Measurements from ENCODE around the gene RASAL3.

DNA sequence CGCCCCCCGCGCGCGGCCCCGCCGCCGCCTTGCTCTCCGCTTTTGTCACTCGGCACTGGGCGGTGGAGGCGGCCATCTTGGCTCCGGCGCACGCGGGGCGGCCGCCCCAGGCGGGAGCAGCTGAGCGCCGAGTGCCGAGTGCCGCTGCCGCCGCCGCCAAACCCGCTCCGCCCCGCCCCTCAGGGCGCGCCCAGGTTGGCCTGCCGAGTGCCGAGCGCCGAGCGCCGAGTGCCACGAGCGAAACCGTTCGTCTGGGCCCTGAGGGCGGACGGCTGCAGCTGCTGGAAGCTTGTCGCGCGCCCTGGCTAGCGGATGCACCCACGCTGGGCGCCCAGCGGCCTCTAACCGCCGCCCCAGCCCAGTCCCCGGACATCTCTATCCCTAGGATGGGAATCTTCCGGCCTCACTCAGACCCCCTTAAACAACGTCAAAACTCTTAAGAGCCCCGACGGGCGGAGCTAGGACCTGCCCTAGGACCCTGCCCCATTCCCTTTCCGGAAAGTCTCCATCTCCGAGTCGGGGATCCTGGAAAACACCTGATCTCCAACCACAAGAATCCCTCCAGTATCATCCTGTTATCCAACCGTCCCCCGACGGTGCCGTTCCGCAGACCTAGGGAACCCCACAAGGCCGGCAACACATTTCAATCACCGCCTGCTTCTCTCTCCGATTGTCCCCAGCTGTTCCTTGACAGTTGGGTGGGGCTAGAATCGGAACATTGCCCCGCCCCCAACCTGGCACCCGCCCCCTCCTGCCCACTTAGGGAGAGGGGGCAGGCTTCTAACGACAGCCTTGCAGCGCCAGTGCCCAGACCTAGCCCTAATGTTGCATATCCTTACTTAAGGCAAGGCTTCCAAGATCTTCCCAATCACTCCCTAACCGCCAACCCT is 31.5 kb downstream of the RASAL3 start:
- TF ChIP-seq, protein P1, sequence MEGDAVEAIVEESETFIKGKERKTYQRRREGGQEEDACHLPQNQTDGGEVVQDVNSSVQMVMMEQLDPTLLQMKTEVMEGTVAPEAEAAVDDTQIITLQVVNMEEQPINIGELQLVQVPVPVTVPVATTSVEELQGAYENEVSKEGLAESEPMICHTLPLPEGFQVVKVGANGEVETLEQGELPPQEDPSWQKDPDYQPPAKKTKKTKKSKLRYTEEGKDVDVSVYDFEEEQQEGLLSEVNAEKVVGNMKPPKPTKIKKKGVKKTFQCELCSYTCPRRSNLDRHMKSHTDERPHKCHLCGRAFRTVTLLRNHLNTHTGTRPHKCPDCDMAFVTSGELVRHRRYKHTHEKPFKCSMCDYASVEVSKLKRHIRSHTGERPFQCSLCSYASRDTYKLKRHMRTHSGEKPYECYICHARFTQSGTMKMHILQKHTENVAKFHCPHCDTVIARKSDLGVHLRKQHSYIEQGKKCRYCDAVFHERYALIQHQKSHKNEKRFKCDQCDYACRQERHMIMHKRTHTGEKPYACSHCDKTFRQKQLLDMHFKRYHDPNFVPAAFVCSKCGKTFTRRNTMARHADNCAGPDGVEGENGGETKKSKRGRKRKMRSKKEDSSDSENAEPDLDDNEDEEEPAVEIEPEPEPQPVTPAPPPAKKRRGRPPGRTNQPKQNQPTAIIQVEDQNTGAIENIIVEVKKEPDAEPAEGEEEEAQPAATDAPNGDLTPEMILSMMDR (IDR thresholded peaks at IDR 0.05): no peak
- TF ChIP-seq POLR2A (IDR thresholded peaks at IDR 0.05; ENCODE audit: low read depth) (no peak), POLR2AphosphoS5 (IDR thresholded peaks at IDR 0.05) (peak; percentile 64 to 81)

All from esophagus muscularis mucosa (tissue), 3 donors.